ENCODE results near the gene HOXB5.

DNA sequence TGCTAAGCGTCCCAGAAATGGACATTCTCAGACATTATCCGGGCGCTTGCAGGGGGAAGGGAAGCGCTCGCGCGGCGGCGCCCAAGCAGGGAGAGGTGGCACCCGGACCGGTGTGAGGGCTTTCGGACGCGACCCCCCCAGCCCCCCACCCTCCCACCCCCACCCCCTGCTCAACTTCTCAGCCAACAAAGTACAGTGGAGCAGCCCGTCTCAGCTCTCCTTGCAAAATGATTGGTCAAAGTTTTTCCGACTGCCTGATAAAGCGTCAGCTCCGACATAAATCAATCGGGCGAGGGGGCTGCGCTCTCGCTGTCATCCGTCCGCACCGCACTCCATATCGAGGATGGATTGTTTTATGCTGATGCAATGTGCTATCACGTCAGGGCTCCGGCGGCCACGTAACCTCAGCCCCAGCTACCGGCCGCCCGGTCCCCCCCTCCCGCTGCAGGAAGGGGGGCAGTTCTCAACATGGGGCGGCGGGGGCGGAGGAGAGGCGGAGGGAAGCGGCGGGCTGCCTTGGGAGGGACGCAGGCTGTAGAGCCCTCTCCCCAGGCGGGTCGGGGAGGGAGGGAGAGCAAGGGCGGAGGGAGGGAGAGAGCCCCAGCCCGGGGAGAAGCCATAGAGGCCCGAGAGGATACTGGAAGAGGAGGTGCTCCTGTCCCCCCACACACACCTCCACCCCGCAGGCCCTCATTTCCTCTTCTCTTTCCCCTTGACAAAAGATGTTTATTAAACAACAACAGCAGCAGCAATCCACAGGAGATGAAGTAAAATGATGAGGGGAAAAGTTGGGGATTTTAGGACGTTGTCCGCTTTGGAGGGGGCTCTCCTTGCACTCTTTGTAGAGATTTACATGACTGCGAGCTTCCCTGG is 32.9 kb upstream of the HOXB5 start, which contains the start of gene HOXB9:
- TF ChIP-seq, protein P1, sequence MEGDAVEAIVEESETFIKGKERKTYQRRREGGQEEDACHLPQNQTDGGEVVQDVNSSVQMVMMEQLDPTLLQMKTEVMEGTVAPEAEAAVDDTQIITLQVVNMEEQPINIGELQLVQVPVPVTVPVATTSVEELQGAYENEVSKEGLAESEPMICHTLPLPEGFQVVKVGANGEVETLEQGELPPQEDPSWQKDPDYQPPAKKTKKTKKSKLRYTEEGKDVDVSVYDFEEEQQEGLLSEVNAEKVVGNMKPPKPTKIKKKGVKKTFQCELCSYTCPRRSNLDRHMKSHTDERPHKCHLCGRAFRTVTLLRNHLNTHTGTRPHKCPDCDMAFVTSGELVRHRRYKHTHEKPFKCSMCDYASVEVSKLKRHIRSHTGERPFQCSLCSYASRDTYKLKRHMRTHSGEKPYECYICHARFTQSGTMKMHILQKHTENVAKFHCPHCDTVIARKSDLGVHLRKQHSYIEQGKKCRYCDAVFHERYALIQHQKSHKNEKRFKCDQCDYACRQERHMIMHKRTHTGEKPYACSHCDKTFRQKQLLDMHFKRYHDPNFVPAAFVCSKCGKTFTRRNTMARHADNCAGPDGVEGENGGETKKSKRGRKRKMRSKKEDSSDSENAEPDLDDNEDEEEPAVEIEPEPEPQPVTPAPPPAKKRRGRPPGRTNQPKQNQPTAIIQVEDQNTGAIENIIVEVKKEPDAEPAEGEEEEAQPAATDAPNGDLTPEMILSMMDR (IDR thresholded peaks at IDR 0.05; ENCODE audit: poor library complexity): no peak
- no peak for TF ChIP-seq EZH2 (IDR thresholded peaks at IDR 0.05; ENCODE audit: borderline replicate concordance)
